IMR-90 (cell line): ENCODE data around the gene KDM5B.

Experiments
- BHLHE40 ChIP-seq: fragments of 150-350 bp; IDR thresholded peaks from 2 replicates; pipeline ENCODE4 v1.6.1; 2016; ENCODE audit warnings: mild to moderate bottlenecking, low read depth, low read length
- CHD1 ChIP-seq: IDR thresholded peaks from 2 replicates; pipeline ENCODE4 v1.6.1; 2012; ENCODE audit warnings: low read depth, low read length, improper control_type of control experiment
- CTCF ChIP-seq: conservative IDR thresholded peaks from 2 replicates; pipeline ENCODE4 v1.5.1; 2012; ENCODE audit warnings: mild to moderate bottlenecking, low read depth, low read length, improper control_type of control experiment
- MAFK ChIP-seq: IDR thresholded peaks from 2 replicates; pipeline ENCODE4 v1.6.1; 2012; ENCODE audit warnings: low read depth, low read length, improper control_type of control experiment
- MAZ ChIP-seq: IDR thresholded peaks from 2 replicates; pipeline ENCODE4 v1.6.1; 2012; ENCODE audit warnings: low read depth, mild to moderate bottlenecking, low read length, improper control_type of control experiment, moderate library complexity, borderline replicate concordance
- NFE2L2 ChIP-seq: fragments of 150-350 bp; IDR thresholded peaks from 2 replicates; pipeline ENCODE4 v1.6.1; 2016; ENCODE audit warnings: low read depth, mild to moderate bottlenecking, low read length
- POLR2A ChIP-seq: IDR thresholded peaks from 2 replicates; pipeline ENCODE4 v1.6.1; 2012; ENCODE audit warnings: mild to moderate bottlenecking, low read depth, low read length
- TF ChIP-seq, protein P1 (sequence below): fragments of 150-350 bp; IDR thresholded peaks from 2 replicates; pipeline ENCODE4 v1.6.1; 2017; ENCODE audit warnings: mild to moderate bottlenecking, antibody characterized with exemption, low read length, low read depth

DNA sequence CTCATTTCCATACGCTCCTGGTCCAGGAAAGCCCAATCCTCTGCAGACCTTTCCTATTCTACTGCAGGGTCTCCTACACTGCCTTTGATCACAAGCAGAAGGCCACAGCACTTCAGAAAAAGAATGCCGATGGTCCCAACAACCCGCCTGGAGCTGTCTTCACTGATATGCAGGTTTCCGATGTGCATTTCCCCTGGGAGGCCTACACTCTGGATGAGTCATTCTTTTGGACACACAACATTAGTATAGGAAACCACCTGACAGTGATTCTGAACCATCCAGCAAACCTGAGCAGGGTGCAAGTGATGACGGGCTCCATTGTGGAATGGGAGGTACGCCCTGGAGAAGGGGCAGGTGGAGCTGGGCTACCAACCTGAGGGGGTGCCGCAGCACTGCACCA lies 17.5 kb upstream of the KDM5B start:
- no peak for TF ChIP-seq CTCF
- no peak for TF ChIP-seq MAFK
- TF ChIP-seq BHLHE40 = no peak
- TF ChIP-seq, protein P1, sequence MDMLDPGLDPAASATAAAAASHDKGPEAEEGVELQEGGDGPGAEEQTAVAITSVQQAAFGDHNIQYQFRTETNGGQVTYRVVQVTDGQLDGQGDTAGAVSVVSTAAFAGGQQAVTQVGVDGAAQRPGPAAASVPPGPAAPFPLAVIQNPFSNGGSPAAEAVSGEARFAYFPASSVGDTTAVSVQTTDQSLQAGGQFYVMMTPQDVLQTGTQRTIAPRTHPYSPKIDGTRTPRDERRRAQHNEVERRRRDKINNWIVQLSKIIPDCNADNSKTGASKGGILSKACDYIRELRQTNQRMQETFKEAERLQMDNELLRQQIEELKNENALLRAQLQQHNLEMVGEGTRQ = no peak
- TF ChIP-seq CHD1 = no peak
- TF ChIP-seq POLR2A = no peak
- TF ChIP-seq MAZ = no peak
- TF ChIP-seq NFE2L2 = no peak
